Ovary (tissue), 3 donors: ENCODE results near the gene COL25A1.

Experiments used
- EP300 ChIP-seq: sonication (generic); formaldehyde crosslinking; IDR thresholded peaks from one replicate; pipeline ENCODE4 v1.6.1; 2017; ENCODE audit warnings: antibody characterized with exemption
- POLR2A ChIP-seq: fragments of 450-650 bp; IDR thresholded peaks from one replicate; pipeline ENCODE4 v1.6.1; 2017; ENCODE audit warnings: antibody characterized with exemption, mild to moderate bottlenecking, moderate library complexity
- TF ChIP-seq, protein P1 (sequence below), 3 donors: fragments of 450-650 bp in 2 of 3; fragments of 200-600 bp in 1 of 3; IDR thresholded peaks; one replicate each; pipeline versions ENCODE4 v1.5.1 to v1.8.0; 2016 to 2022; ENCODE audit warnings: antibody characterized with exemption in 3 of 3, mild to moderate bottlenecking in 1 of 3
- donor health status: DM: no; HTN: no; CAD: no.

DNA sequence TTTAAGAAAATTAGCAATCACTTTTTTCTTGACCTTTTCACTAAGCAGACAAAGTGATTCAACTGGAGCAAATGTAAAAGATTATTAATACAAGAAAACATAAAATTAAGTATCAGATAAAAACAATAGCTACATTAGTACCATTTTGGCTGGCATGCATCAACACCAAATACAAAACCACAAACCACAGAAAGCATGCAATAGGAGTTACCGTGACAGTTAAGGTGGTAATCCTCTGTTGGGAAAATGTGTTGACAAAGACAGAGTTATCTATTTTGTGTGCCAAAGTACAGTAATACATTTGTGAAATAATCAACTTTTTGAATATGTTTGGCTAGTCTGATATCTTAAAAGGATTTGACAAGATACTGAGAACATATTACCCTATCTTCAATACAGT, 449.8 kb downstream of the COL25A1 start:
- TF ChIP-seq, protein P1, sequence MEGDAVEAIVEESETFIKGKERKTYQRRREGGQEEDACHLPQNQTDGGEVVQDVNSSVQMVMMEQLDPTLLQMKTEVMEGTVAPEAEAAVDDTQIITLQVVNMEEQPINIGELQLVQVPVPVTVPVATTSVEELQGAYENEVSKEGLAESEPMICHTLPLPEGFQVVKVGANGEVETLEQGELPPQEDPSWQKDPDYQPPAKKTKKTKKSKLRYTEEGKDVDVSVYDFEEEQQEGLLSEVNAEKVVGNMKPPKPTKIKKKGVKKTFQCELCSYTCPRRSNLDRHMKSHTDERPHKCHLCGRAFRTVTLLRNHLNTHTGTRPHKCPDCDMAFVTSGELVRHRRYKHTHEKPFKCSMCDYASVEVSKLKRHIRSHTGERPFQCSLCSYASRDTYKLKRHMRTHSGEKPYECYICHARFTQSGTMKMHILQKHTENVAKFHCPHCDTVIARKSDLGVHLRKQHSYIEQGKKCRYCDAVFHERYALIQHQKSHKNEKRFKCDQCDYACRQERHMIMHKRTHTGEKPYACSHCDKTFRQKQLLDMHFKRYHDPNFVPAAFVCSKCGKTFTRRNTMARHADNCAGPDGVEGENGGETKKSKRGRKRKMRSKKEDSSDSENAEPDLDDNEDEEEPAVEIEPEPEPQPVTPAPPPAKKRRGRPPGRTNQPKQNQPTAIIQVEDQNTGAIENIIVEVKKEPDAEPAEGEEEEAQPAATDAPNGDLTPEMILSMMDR (IDR thresholded peaks at IDR 0.05), result no peak
- TF ChIP-seq POLR2A (no peak), EP300 (no peak)
